Measurements from ENCODE around the gene CTAGE6.
"Not testable (repeated sequence)": the region's sequence is repeated elsewhere in the genome, so short reads cannot be mapped to it uniquely, and the experiment has no call there.

CTAGE6 gene

GRCh38 chr7:143737037-143737819 is 20.3 kb downstream of the CTAGE6 start:
- peak; percentile 4 for DNase-seq (ENCODE audit: low read depth)
- peak; percentile 50 for TF ChIP-seq CTCF (IDR thresholded peaks at IDR 0.05; ENCODE audit: low read depth, low read length, missing control alignments)
- not testable (repeated sequence) for H3K4me3 ChIP-seq (ENCODE audit: low read depth, low read length)

- TF ChIP-seq CTCF (IDR thresholded peaks at IDR 0.05; ENCODE audit: low read depth, low read length, missing control alignments) = no peak
- no peak for DNase-seq (ENCODE audit: low read depth)
- no peak overlapping the region for H3K4me3 ChIP-seq (ENCODE audit: low read depth, low read length)
Observed at GRCh38 chr7:143735962-143736361, 21.5 kb downstream of the CTAGE6 start.

- no peak for TF ChIP-seq CTCF (IDR thresholded peaks at IDR 0.05; ENCODE audit: low read depth, low read length, missing control alignments)
- no peak for DNase-seq (ENCODE audit: low read depth)
- no peak overlapping the region for H3K4me3 ChIP-seq (ENCODE audit: low read depth, low read length)
Observed at GRCh38 chr7:143733876-143734275, 23.6 kb downstream of the CTAGE6 start.

- no peak for DNase-seq (ENCODE audit: low read depth)
- TF ChIP-seq CTCF (IDR thresholded peaks at IDR 0.05; ENCODE audit: low read depth, low read length, missing control alignments) = no peak
- H3K4me3 ChIP-seq (ENCODE audit: low read depth, low read length) = no peak overlapping the region
Observed at GRCh38 chr7:143728333-143728862, 29.1 kb downstream of the CTAGE6 start.

GRCh38 chr7:143727561-143727960 is 29.9 kb downstream of the CTAGE6 start:
- not testable (repeated sequence) for H3K4me3 ChIP-seq (ENCODE audit: low read depth, low read length); DNase-seq (ENCODE audit: low read depth)

GRCh38 chr7:143726143-143726542 is 31.4 kb downstream of the CTAGE6 start:
- not testable (repeated sequence) for DNase-seq (ENCODE audit: low read depth); H3K4me3 ChIP-seq (ENCODE audit: low read depth, low read length)

- H3K4me3 ChIP-seq (ENCODE audit: low read depth, low read length) = not testable (repeated sequence)
Observed at GRCh38 chr7:143720335-143720734, 37.2 kb downstream of the CTAGE6 start.

GRCh38 chr7:143715543-143716193 is 41.8 kb downstream of the CTAGE6 start:
- H3K4me3 ChIP-seq (ENCODE audit: low read depth, low read length); DNase-seq (ENCODE audit: low read depth): not testable (repeated sequence)

More at GRCh38 chr7:143720335-143720734, 37.2 kb downstream of the CTAGE6 start:
- DNase-seq (ENCODE audit: low read depth) = not testable (repeated sequence)

GRCh38 chr7:143714581-143715454 is 42.7 kb downstream of the CTAGE6 start:
- H3K4me3 ChIP-seq (ENCODE audit: low read depth, low read length); DNase-seq (ENCODE audit: low read depth): not testable (repeated sequence)

- not testable (repeated sequence) for H3K4me3 ChIP-seq (ENCODE audit: low read depth, low read length); DNase-seq (ENCODE audit: low read depth)
Observed at GRCh38 chr7:143712381-143712780, 45.1 kb downstream of the CTAGE6 start.

- not testable (repeated sequence) for H3K4me3 ChIP-seq (ENCODE audit: low read depth, low read length); DNase-seq (ENCODE audit: low read depth)
Observed at GRCh38 chr7:143711727-143712324, 45.7 kb downstream of the CTAGE6 start.

- not testable (repeated sequence) for DNase-seq (ENCODE audit: low read depth); H3K4me3 ChIP-seq (ENCODE audit: low read depth, low read length)
Observed at GRCh38 chr7:143709895-143710294, 47.6 kb downstream of the CTAGE6 start.

All from GM12864 (cell line).